GM12878 (cell line): ENCODE results near the gene HECTD4.

Experiments used
- ASH2L ChIP-seq: fragments of 300-600, 200-600 bp; sonication (generic); IDR thresholded peaks from 2 replicates; pipeline ENCODE4 v1.6.1; 2017; ENCODE audit warnings: low read depth, mild to moderate bottlenecking, borderline replicate concordance
- ATF2 ChIP-seq: IDR thresholded peaks from 2 replicates; pipeline ENCODE4 v1.6.1; 2012; ENCODE audit warnings: low read length, inconsistent platforms
- BCLAF1 ChIP-seq: fragments of 450-650 bp; IDR thresholded peaks from 2 replicates; pipeline ENCODE4 v1.6.1; 2017; ENCODE audit warnings: antibody characterized with exemption, mild to moderate bottlenecking, moderate library complexity
- BHLHE40 ChIP-seq, 2 experiments: fragments of 450-650 bp in 1 of 2; IDR thresholded peaks; 2 replicates each; pipeline ENCODE4 v1.6.1; 2011 to 2017; ENCODE audit warnings: low read depth in 2 of 2, borderline replicate concordance in 1 of 2, improper control_type of control experiment in 1 of 2, low read length in 1 of 2, mild to moderate bottlenecking in 1 of 2
- BRCA1 ChIP-seq: IDR thresholded peaks from 2 replicates; pipeline ENCODE4 v1.6.1; 2011; ENCODE audit warnings: low read depth, low read length, improper control_type of control experiment
- CBX5 ChIP-seq: sonication (generic); IDR thresholded peaks from 2 replicates; pipeline ENCODE4 v1.6.1; 2016; ENCODE audit warnings: low read depth, moderate library complexity, mild to moderate bottlenecking, inconsistent platforms
- CTCF ChIP-seq, 3 experiments: IDR thresholded peaks in 2 of 3; conservative IDR thresholded peaks in 1 of 3; 2 replicates each; pipeline ENCODE4 v1.5.1; 2011; ENCODE audit warnings: low read depth in 3 of 3, low read length in 3 of 3, mild to moderate bottlenecking in 3 of 3, control low read depth in 2 of 3, moderate library complexity in 2 of 3, inconsistent platforms in 1 of 3, mixed read lengths in 1 of 3; ENCODE audit not compliant: control insufficient read depth in 2 of 3, insufficient read depth in 1 of 3; ENCODE audit errors: extremely low read depth in 1 of 3
- EZH2 ChIP-seq: IDR thresholded peaks from 2 replicates; pipeline ENCODE4 v1.6.1; 2012; ENCODE audit warnings: low read depth, mild to moderate bottlenecking, control low read depth, inconsistent platforms, low read length, borderline replicate concordance; ENCODE audit not compliant: control insufficient read depth
- LARP7 ChIP-seq: fragments of 450-650 bp; IDR thresholded peaks from 2 replicates; pipeline ENCODE4 v1.6.1; 2017; ENCODE audit warnings: mild to moderate bottlenecking
- NRF1 ChIP-seq: conservative IDR thresholded peaks from 2 replicates; pipeline ENCODE4 v1.6.1; 2011; ENCODE audit warnings: mild to moderate bottlenecking, low read depth, low read length, improper control_type of control experiment
- POLR2A ChIP-seq: IDR thresholded peaks from 2 replicates; pipeline ENCODE4 v1.6.1; 2011; ENCODE audit warnings: low read depth, mild to moderate bottlenecking, low read length
- RAD51 ChIP-seq: fragments of 450-650 bp; IDR thresholded peaks from 2 replicates; pipeline ENCODE4 v1.6.1; 2016; ENCODE audit warnings: moderate library complexity, mild to moderate bottlenecking, inconsistent platforms
- TF ChIP-seq, protein P1 (sequence below): IDR thresholded peaks from 2 replicates; pipeline ENCODE4 v1.6.1; 2011; ENCODE audit warnings: borderline replicate concordance, low read depth, mild to moderate bottlenecking, moderate library complexity, mixed read lengths, low read length; ENCODE audit not compliant: insufficient read depth; ENCODE audit errors: extremely low read length

GRCh38 chr12:112266473-112266872, 115.8 kb downstream of the HECTD4 start:
- TF ChIP-seq BHLHE40 (IDR thresholded peaks at IDR 0.05; ENCODE audit: borderline replicate concordance in 1 of 2, low read depth in 2 of 2, low read length in 1 of 2) (no peak), EZH2 (no peak), BRCA1 (no peak), RAD51 (no peak), CTCF (IDR thresholded peaks at IDR 0.05 in 2 of 3, conservative IDR thresholded peaks at IDR 0.05 in 1 of 3; ENCODE audit: control insufficient read depth in 2 of 3, extremely low read depth in 1 of 3, insufficient read depth in 1 of 3, low read depth in 3 of 3, low read length in 3 of 3) (no peak), ASH2L (no peak), POLR2A (no peak), LARP7 (no peak), CBX5 (no peak), ATF2 (no peak), BCLAF1 (no peak), NRF1 (no peak)
- TF ChIP-seq, protein P1, sequence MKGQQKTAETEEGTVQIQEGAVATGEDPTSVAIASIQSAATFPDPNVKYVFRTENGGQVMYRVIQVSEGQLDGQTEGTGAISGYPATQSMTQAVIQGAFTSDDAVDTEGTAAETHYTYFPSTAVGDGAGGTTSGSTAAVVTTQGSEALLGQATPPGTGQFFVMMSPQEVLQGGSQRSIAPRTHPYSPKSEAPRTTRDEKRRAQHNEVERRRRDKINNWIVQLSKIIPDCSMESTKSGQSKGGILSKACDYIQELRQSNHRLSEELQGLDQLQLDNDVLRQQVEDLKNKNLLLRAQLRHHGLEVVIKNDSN = no peak
